ENCODE measurements around the gene AKAP8L. TPM values are rescaled to one million over a fixed set of nuclear protein-coding genes. Genes with fewer than 3 reads are reported as not detected.
A peak's percentile ranks its signal among the peaks of the same experiment; 100 is the strongest.

Gene AKAP8L, protein sequence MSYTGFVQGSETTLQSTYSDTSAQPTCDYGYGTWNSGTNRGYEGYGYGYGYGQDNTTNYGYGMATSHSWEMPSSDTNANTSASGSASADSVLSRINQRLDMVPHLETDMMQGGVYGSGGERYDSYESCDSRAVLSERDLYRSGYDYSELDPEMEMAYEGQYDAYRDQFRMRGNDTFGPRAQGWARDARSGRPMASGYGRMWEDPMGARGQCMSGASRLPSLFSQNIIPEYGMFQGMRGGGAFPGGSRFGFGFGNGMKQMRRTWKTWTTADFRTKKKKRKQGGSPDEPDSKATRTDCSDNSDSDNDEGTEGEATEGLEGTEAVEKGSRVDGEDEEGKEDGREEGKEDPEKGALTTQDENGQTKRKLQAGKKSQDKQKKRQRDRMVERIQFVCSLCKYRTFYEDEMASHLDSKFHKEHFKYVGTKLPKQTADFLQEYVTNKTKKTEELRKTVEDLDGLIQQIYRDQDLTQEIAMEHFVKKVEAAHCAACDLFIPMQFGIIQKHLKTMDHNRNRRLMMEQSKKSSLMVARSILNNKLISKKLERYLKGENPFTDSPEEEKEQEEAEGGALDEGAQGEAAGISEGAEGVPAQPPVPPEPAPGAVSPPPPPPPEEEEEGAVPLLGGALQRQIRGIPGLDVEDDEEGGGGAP
- polyA plus RNA-seq (ENCODE audit: insufficient read length in 4 of 4), result 100 to 1,000 TPM in 3 of 4 donors, 10 to 100 TPM in 1; 84.3 to 130 (median 120) TPM

DNA sequence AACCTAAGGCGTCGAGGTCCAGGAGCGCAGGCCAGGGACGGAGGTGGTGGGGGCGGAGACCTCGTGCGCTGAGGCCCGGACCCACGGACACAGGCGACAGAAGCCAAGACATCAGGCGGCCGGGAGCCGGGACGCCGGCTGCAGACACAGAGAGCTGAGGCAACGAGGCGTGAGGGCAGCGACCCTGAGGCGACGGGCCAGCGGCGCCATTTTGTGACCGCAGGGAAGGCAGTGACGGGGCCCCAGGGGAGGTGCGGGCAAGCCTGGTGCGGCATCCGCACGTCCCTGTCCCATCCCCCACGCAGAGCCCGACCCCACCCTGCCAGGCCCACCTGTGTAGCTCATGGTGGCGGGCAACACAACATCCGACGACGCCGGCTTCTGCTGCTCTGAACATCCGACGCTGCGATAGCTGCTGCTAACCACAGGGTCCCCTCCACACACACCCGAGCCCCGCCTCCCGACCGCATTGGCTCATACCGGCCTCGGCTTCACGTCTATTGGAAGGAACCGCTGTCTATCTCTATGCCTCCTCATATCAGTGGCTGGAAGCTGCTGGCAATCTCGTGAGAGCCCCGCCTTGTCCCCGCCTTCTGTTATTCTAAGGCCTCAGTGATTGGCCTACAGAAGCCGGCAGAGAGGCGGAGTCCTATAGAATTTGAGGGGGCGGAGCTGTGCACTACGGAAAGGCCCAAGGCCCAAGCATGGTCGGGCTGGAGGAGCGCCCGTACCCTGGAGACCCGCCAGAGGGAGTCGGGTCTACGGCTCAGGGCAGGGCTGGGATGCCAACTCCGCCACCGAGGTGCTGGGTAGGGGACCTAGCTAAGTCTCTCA lies at the start of gene AKAP8L:
Gene AKAP8L (minus strand): TSS at position 410 of the 834 bp plus-strand sequence. CDS start 65 bp downstream, at position 345.
- peak; percentile 98 to 100 (median 99) for DNase-seq (ENCODE audit: low read depth in 4 of 4, low spot score in 2 of 4)

- no peak for DNase-seq (ENCODE audit: low read depth in 4 of 4, low spot score in 2 of 4)
These were observed 49.0 kb upstream of the AKAP8L start for GRCh38 chr19:15467734-15468214.

- no peak for DNase-seq (ENCODE audit: low read depth in 4 of 4, low spot score in 2 of 4)
These were observed 48.3 kb upstream of the AKAP8L start for GRCh38 chr19:15466851-15467733.

GRCh38 chr19:15464394-15465385 lies 45.9 kb upstream of the AKAP8L start, which contains the start of gene RASAL3:
Gene RASAL3, minus strand, starts transcription at chr19:15464544. Its CDS starts 186 bp downstream, at chr19:15464358.
- no peak for DNase-seq (ENCODE audit: low read depth in 4 of 4, low spot score in 2 of 4)

- no peak for DNase-seq (ENCODE audit: low read depth in 4 of 4, low spot score in 2 of 4)
These were observed 45.1 kb upstream of the AKAP8L start for GRCh38 chr19:15463861-15464371.

- no peak for DNase-seq (ENCODE audit: low read depth in 4 of 4, low spot score in 2 of 4)
These were observed 42.9 kb upstream of the AKAP8L start for GRCh38 chr19:15461694-15462093.

GRCh38 chr19:15457701-15458484 lies 39.1 kb upstream of the AKAP8L start:
- DNase-seq (ENCODE audit: low read depth in 4 of 4, low spot score in 2 of 4), result no peak

DNA sequence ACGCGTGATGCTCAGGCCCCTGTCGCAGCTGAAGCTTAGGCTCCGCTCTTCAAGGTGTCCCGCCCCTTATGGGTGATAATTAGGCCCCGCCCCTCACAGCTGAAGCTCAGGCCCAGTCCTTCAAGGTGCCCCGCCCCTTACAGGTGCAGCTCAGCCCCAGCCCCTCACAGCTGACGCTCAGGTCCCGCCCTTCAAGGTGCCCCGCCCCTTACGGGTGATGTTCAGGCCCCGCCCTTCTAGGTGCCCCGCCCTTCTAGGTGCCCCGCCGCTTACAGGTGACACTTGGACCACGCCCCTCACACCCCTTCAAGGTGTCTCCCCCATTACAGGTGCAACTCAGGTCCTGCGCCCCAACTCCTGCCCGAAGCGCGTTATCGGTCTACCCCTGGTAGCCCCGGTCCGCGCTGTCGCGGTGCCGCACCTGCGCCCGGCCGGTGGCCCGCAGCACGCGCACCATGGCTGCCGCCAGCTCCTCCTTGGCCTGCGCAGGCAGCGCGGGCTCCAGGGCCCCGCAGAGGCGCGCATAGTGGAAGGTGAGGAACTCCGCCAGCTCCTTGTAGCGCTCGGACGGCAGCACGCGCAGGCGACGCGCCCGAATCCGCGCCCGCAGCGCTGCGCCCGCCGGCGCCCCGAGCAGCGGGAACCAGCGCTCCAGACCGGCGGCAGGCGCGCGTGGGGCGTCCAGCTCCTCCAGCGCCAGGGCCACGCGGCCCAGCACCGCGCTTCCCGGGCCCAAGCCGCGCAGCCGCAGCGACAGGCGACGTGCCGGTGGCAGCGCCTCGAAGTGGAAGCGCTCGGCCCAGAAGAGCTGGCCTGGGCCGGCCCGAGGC lies 38.3 kb upstream of the AKAP8L start:
- DNase-seq (ENCODE audit: low read depth in 4 of 4, low spot score in 2 of 4), result no peak

DNA sequence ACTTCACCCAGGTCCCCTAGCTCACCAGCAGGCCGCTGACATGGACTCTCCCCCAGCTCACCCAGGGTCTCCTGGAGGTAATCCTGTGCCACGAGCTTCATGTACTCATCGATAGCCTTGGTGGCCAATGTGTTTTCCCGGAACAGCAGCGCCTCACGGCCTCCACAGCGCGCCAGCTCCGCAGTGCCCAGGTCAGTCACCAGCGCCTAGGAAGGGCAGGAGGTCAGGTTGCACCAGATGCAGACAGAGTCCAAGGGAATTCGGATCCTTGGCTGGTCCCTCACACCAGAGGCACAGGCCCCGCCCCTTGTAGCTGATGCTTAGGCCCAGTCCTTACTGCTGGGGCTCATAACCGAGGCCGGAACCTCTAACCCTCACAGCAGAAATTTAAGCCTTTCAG lies 37.7 kb upstream of the AKAP8L start:
- no peak for DNase-seq (ENCODE audit: low read depth in 4 of 4, low spot score in 2 of 4)

GRCh38 chr19:15455996-15456395 lies 37.2 kb upstream of the AKAP8L start:
- DNase-seq (ENCODE audit: low read depth in 4 of 4, low spot score in 2 of 4), result no peak

DNA sequence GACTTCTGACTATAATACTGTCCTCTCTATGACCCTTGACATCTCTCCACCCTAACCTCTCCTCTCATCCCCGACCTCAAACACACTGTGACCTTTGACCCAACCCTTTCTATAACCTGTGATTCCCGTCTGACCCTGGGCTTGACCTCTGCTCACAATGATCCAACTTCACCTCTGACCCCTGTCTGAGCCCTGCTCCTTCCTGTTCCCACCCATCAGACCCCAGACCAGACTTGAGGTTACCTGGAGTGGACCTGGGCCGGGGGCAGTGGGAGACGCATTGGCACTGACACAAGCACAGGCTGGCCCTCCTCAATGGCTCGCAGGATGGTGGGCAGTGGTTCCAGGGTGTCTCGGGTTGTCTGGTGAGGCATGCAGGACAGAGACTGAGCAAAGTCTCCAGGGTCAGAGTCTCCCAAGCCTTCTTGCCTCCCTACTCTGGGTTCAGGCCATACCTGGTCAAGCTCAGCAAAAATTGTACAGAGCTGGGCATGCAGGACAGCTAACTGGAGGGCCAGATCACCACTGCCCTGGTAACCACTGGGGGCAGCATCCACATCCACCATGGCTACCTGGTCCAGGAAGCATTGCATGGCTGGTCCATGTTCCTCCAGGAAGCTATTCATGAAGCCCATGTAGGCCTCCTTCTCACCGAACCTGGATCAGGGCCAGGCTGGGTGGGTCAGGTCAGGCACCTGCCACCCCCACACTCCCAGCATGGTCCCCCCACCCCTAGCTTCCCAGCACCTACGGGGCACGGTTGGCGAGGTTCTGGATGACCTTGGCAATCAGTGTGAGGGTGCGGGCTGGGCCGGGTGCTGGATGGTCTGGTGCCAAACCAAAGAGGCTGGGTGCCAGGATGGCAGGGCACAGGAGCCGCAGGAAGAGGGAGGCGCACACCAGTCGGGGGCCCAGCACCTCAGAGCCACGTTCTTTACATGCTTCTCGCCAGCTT lies 35.4 kb upstream of the AKAP8L start:
- DNase-seq (ENCODE audit: low read depth in 4 of 4, low spot score in 2 of 4), result no peak

GRCh38 chr19:15453091-15453578 lies 34.3 kb upstream of the AKAP8L start:
- no peak for DNase-seq (ENCODE audit: low read depth in 4 of 4, low spot score in 2 of 4)

- DNase-seq (ENCODE audit: low read depth in 4 of 4, low spot score in 2 of 4), result peak in 3 of 4 donors; percentile 56 to 68 (median 60)
These were observed 33.6 kb upstream of the AKAP8L start for GRCh38 chr19:15452111-15453047.

DNA sequence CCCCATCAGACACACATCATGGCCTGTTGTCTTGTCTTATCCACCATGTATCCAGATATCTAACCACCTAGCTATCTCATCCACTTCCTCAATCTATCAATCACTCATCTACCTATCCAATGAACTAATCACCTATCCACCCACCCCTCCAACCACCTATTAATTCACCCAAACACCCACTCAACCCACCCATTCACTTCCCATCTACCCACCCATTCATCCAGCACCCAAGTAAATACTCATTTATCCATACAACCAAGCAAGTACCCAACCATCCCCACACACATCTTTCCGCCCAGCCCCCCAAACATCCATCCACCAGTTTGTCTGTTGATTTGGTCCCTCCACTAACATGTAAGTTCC lies 31.7 kb upstream of the AKAP8L start:
- no peak for DNase-seq (ENCODE audit: low read depth in 4 of 4, low spot score in 2 of 4)

Measured in left renal cortex interstitium (tissue), 4 donors.